HL-60 (cell line): ENCODE data around the gene ZFAND3.
"Not testable (repeated sequence)": the region's sequence is repeated elsewhere in the genome, so short reads cannot be mapped to it uniquely, and the experiment has no call there.

Experiments used
- DNase-seq, 2 experiments: peaks; one replicate each; pipeline ENCODE4 v3.0.0-alpha.2; 2010 to 2020; ENCODE audit warnings: low read depth in 1 of 2, low spot score in 1 of 2
- H3K27ac ChIP-seq: fragments of 250-450 bp; sonication (Bioruptor Pico); replicated peaks from 2 replicates; pipeline ENCODE4 v1.5.1; 2020; ENCODE audit warnings: mild to moderate bottlenecking, moderate library complexity
- H3K27me3 ChIP-seq: fragments of 250-450 bp; sonication (Bioruptor Pico); 2 replicates; pipeline ENCODE4 v1.5.1; 2021; ENCODE audit warnings: mild to moderate bottlenecking, moderate library complexity; ENCODE audit not compliant: insufficient read depth, poor library complexity, severe bottlenecking
- H3K4me3 ChIP-seq: replicated peaks from 2 replicates; pipeline ENCODE4 v1.5.1; 2011; ENCODE audit warnings: mild to moderate bottlenecking, control low read depth, low read length; ENCODE audit not compliant: insufficient read depth
- GABPA ChIP-seq: IDR thresholded peaks from 2 replicates; pipeline ENCODE4 v1.6.1; 2012; ENCODE audit warnings: low read depth
- POLR2AphosphoS5 ChIP-seq: IDR thresholded peaks from 2 replicates; pipeline ENCODE4 v1.6.1; 2012; ENCODE audit warnings: low read depth
- SPI1 ChIP-seq: IDR thresholded peaks from 2 replicates; pipeline ENCODE4 v1.6.1; 2012; ENCODE audit warnings: low read depth, mild to moderate bottlenecking, borderline replicate concordance
- TF ChIP-seq, protein P1 (sequence below): IDR thresholded peaks from 2 replicates; pipeline ENCODE4 v1.6.1; 2012; ENCODE audit warnings: low read depth; ENCODE audit not compliant: insufficient replicate concordance
- TF ChIP-seq, protein P2 (sequence below): IDR thresholded peaks from one replicate; pipeline ENCODE4 v1.5.1; 2011; ENCODE audit warnings: low read length, control low read depth, inconsistent platforms; ENCODE audit not compliant: insufficient read depth

Gene ZFAND3

DNA sequence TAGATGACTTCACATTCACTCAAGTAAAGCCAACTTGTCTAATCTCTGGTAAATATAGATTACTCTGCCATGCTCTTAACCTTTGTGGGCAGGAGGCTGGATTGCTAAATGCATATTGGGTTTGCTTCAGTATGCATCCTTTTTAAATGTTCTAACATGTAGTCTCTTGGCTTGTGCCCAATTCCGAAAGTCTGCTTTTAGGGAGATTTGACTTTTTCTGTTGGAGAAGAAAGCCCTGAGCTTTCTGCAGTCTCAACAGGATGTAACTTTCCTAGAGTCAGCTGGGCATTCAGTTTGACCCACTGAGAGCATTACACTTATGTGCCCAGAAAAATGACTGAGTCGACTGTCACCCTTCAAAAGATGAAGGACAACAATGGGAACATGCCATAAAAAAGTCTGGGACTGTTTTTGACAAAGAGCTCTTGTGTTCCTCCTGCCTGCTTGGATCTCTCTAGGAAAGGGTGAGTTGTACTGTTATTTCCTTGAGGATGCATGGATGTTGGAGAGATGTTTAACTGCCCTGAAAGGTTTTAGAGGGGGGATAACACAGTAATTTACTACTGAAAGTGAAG, 299.4 kb downstream of the ZFAND3 start:
- TF ChIP-seq POLR2AphosphoS5, result no peak
- TF ChIP-seq SPI1, result no peak
- no peak for TF ChIP-seq GABPA
- TF ChIP-seq, protein P1, sequence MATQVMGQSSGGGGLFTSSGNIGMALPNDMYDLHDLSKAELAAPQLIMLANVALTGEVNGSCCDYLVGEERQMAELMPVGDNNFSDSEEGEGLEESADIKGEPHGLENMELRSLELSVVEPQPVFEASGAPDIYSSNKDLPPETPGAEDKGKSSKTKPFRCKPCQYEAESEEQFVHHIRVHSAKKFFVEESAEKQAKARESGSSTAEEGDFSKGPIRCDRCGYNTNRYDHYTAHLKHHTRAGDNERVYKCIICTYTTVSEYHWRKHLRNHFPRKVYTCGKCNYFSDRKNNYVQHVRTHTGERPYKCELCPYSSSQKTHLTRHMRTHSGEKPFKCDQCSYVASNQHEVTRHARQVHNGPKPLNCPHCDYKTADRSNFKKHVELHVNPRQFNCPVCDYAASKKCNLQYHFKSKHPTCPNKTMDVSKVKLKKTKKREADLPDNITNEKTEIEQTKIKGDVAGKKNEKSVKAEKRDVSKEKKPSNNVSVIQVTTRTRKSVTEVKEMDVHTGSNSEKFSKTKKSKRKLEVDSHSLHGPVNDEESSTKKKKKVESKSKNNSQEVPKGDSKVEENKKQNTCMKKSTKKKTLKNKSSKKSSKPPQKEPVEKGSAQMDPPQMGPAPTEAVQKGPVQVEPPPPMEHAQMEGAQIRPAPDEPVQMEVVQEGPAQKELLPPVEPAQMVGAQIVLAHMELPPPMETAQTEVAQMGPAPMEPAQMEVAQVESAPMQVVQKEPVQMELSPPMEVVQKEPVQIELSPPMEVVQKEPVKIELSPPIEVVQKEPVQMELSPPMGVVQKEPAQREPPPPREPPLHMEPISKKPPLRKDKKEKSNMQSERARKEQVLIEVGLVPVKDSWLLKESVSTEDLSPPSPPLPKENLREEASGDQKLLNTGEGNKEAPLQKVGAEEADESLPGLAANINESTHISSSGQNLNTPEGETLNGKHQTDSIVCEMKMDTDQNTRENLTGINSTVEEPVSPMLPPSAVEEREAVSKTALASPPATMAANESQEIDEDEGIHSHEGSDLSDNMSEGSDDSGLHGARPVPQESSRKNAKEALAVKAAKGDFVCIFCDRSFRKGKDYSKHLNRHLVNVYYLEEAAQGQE, result no peak
- TF ChIP-seq, protein P2, sequence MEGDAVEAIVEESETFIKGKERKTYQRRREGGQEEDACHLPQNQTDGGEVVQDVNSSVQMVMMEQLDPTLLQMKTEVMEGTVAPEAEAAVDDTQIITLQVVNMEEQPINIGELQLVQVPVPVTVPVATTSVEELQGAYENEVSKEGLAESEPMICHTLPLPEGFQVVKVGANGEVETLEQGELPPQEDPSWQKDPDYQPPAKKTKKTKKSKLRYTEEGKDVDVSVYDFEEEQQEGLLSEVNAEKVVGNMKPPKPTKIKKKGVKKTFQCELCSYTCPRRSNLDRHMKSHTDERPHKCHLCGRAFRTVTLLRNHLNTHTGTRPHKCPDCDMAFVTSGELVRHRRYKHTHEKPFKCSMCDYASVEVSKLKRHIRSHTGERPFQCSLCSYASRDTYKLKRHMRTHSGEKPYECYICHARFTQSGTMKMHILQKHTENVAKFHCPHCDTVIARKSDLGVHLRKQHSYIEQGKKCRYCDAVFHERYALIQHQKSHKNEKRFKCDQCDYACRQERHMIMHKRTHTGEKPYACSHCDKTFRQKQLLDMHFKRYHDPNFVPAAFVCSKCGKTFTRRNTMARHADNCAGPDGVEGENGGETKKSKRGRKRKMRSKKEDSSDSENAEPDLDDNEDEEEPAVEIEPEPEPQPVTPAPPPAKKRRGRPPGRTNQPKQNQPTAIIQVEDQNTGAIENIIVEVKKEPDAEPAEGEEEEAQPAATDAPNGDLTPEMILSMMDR, result no peak
- DNase-seq, result no peak
- Histone ChIP-seq H3K27me3 (no peaks in the 10 kb centered on the region), H3K27ac (no peak overlapping the region), H3K4me3 (no peak overlapping the region)

DNA sequence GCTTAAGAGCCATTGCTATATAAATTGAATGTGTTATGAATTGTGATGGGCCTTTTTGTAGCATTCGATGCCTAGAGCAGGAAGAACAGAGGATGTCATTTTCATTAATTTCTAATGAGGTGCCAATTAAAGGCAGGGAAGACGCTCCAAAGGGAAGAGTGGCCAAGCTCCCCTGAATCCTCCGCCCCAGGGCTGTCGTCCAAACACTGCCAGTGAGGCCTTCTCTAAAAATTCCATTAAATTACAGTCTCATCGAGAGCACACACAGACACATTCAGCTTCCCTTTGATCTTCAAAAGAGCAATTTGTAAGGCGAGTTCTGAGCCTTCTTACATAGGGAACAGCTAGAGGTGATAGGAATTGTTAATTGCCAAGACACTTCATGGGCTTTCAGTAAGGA, 300.0 kb downstream of the ZFAND3 start:
- no peak for DNase-seq
- TF ChIP-seq GABPA (no peak), POLR2AphosphoS5 (no peak), SPI1 (no peak)
- TF ChIP-seq, protein P1, result no peak
- TF ChIP-seq, protein P2, result no peak
- no peaks in the 10 kb centered on the region for H3K27me3 ChIP-seq
- H3K4me3 ChIP-seq, result no peak overlapping the region
- H3K27ac ChIP-seq, result no peak overlapping the region

GRCh38 chr6:38124224-38124926, 304.8 kb downstream of the ZFAND3 start:
- DNase-seq, H3K4me3 ChIP-seq, H3K27me3 ChIP-seq: not testable (repeated sequence)

DNA sequence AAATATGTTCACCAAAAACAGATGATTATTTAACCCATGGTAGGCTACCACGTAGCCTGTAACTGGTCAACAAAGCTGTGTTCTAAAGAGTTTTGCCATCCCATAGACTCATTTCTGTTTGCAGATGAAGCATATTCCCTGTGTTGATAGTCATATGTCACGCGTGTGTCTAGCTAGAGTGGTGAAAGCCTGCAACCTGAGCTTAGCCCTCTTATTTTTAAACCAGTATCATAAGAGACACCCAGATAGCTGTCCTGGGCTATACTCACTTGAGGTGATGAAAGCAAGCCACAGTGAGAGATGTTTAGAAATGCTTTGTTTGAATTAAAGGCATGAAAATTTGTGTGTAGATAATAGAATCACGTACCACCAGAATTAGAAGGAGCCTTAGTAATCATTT, 307.8 kb downstream of the ZFAND3 start:
- Histone ChIP-seq H3K4me3 (no peak overlapping the region), H3K27ac (no peak overlapping the region), H3K27me3 (no peaks in the 10 kb centered on the region)
- no peak for DNase-seq
- TF ChIP-seq POLR2AphosphoS5, result no peak
- TF ChIP-seq, protein P1, result no peak
- TF ChIP-seq SPI1, result no peak
- no peak for TF ChIP-seq GABPA
- TF ChIP-seq, protein P2, result no peak

More at GRCh38 chr6:38124224-38124926, 304.8 kb downstream of the ZFAND3 start:
- H3K27ac ChIP-seq, result not testable (repeated sequence)
